PC-3 (cell line): Measurements from ENCODE around the gene CPEB3. TPM values are rescaled to one million over a fixed set of nuclear protein-coding genes. Genes with fewer than 3 reads are reported as not detected.

Source experiments
- ATAC-seq: fragments of 200-7000 bp; cut with Tn5 transposase; 2 replicates; pipeline ENCODE4 v1.9.1; 2020; ENCODE audit warnings: mild to moderate bottlenecking, moderate library complexity
- BruUV-seq: library from RNA; stranded (reverse); fragments of 400-500 nt; replicated peaks from 2 replicates; lab custom pipeline; 2021; lab: Mats Ljungman, UMichigan
- CTCF ChIA-PET: fragments of 300-600 bp; sonication (Branson Sonifier 250); formaldehyde crosslinking; loops from one replicate; lab custom pipeline; 2022; ENCODE audit warnings: antibody characterized with exemption; lab: Charles Lee
- POLR2A ChIA-PET: fragments of 300-600 bp; sonication (Branson Sonifier 250); formaldehyde crosslinking; loops from one replicate; lab custom pipeline; 2022; ENCODE audit warnings: antibody characterized with exemption; ENCODE audit not compliant: unreplicated experiment; lab: Charles Lee
- DNase-seq: peaks from one replicate; pipeline ENCODE4 v3.0.0-alpha.2; 2015
- H2AFZ ChIP-seq: fragments of 300-600 bp; sonication (generic); 2 replicates; pipeline ENCODE4 v1.6.0; 2016; ENCODE audit warnings: antibody characterized with exemption, low read length
- H3F3A ChIP-seq: fragments of 300-600 bp; sonication (generic); one replicate; pipeline ENCODE4 v1.6.0; 2017; ENCODE audit warnings: antibody characterized with exemption, low read length, control low read depth, mild to moderate bottlenecking; ENCODE audit not compliant: unreplicated experiment
- H3K27ac ChIP-seq: fragments of 300-600 bp; sonication (generic); 2 replicates; pipeline ENCODE4 v1.5.1; 2016; ENCODE audit warnings: mild to moderate bottlenecking, low read length
- H3K27me3 ChIP-seq: fragments of 300-600 bp; sonication (generic); 2 replicates; pipeline ENCODE4 v1.6.1; 2016; ENCODE audit warnings: low read length, mixed read lengths
- H3K36me3 ChIP-seq: fragments of 300-600 bp; sonication (generic); 2 replicates; pipeline ENCODE4 v1.6.1; 2016; ENCODE audit warnings: low read depth, mixed run types, low read length, mixed read lengths
- H3K4me1 ChIP-seq: fragments of 300-600 bp; sonication (generic); 2 replicates; pipeline ENCODE4 v1.5.1; 2016; ENCODE audit warnings: low read length; ENCODE audit not compliant: insufficient read depth
- H3K4me2 ChIP-seq: fragments of 300-600 bp; sonication (generic); 2 replicates; pipeline ENCODE4 v1.6.0; 2016; ENCODE audit warnings: low read length
- H3K4me3 ChIP-seq: fragments of 300-600 bp; sonication (generic); 2 replicates; pipeline ENCODE4 v1.5.1; 2016; ENCODE audit warnings: mild to moderate bottlenecking, low read length, mixed read lengths
- H3K79me2 ChIP-seq: fragments of 300-600 bp; sonication (generic); 2 replicates; pipeline ENCODE4 v1.6.1; 2017; ENCODE audit warnings: low read length, mixed read lengths
- H3K9ac ChIP-seq: fragments of 300-600 bp; sonication (generic); 2 replicates; pipeline ENCODE4 v1.6.0; 2016; ENCODE audit warnings: mild to moderate bottlenecking, low read length
- H3K9me2 ChIP-seq: fragments of 300-600 bp; sonication (generic); replicated peaks from 2 replicates; pipeline ENCODE4 v1.6.1; 2016; ENCODE audit warnings: mixed run types, low read length, mixed read lengths
- H3K9me3 ChIP-seq: fragments of 300-600 bp; sonication (generic); 2 replicates; pipeline ENCODE4 v1.6.1; 2016; ENCODE audit warnings: low read length, mixed read lengths
- H4K20me1 ChIP-seq: fragments of 300-600 bp; sonication (generic); 2 replicates; pipeline ENCODE4 v1.6.1; 2016; ENCODE audit warnings: low read length, mixed read lengths
- EZH2 ChIP-seq: fragments of 300-600 bp; sonication (generic); IDR thresholded peaks from one replicate; pipeline ENCODE4 v1.6.1; 2017; ENCODE audit warnings: antibody characterized with exemption, mild to moderate bottlenecking, low read length; ENCODE audit not compliant: unreplicated experiment
- EZH2phosphoT487 ChIP-seq: fragments of 300-600 bp; sonication (generic); IDR thresholded peaks from 2 replicates; pipeline ENCODE4 v1.6.1; 2018; ENCODE audit warnings: mild to moderate bottlenecking, antibody characterized with exemption, low read length, borderline replicate concordance
- intact Hi-C: fragments of 100-400 bp; cut with micrococcal nuclease; formaldehyde crosslinking; loops from 2 replicates; pipeline ENCODE4 v1.9.0; 2023
- total RNA-seq: library from RNA; depleted of rRNA; stranded (reverse); fragments of >200 nt; gene quantifications from 2 replicates; pipeline ENCODE4 v1.2.3, GENCODE V29; 2014
- TF ChIP-seq, protein P1 (sequence below): fragments of 300-600 bp; sonication (generic); conservative IDR thresholded peaks from 2 replicates; pipeline ENCODE4 v1.5.1; 2017; ENCODE audit warnings: antibody characterized with exemption, low read depth, mild to moderate bottlenecking, low read length

CPEB3 gene
- total RNA-seq, 1 experiment from 2014 or later: 0.80 TPM

DNA sequence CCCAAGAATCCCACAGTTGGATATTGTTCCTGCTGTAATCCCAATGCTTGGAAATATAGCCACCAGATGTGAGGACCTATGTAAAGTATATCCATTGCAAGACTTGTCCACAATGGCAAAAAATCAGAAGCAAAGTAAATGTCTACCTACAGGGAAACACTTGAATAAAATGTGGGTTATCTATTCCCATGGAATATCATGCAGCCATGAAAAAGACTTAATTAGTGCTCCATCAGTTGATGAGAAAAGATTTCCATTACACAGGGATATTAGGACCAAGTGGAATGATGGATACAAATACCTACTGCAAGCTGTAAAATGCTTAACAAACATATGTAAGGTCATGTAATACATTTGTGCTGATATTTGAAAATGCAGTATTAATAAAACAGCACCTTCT, 236.1 kb downstream of the CPEB3 start:
- POLR2A ChIA-PET: no interaction called here
- no peak overlapping the region for H3K9ac ChIP-seq
- CTCF ChIA-PET: no interaction called here

DNA sequence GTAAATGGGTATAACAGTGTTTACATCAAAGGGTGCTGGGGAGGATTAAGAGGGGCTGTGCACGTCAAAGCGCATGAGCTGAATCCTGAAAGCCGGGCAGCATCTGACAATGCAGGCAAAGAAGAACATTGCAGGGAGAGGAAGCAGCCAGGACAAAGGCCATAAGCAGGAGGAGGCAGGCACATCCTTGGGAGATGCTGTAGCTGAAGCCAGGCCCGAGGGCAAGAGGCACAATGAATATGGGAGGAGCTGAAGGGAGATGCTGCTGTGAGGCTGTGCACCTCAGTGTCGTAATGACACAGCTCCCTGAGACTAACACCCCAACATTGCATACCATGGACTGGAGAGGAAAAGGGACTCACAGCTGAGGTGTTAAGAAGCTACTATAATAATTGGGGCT, 238.1 kb downstream of the CPEB3 start:
- intact Hi-C loops: no loop called here
- no peaks in the 10 kb centered on the region for H3K79me2 ChIP-seq
- DNase-seq (no peak), ATAC-seq (no peak)
- no peaks in the 10 kb centered on the region for H4K20me1 ChIP-seq
- H3K4me2 ChIP-seq: no peak overlapping the region
- ChIA-PET POLR2A (no interaction called here), CTCF (no interaction called here)
- no peak overlapping the region for H2AFZ ChIP-seq
- no peaks in the 10 kb centered on the region for H3F3A ChIP-seq
- no peaks in the 10 kb centered on the region for H3K9me2 ChIP-seq
- TF ChIP-seq, protein P1, sequence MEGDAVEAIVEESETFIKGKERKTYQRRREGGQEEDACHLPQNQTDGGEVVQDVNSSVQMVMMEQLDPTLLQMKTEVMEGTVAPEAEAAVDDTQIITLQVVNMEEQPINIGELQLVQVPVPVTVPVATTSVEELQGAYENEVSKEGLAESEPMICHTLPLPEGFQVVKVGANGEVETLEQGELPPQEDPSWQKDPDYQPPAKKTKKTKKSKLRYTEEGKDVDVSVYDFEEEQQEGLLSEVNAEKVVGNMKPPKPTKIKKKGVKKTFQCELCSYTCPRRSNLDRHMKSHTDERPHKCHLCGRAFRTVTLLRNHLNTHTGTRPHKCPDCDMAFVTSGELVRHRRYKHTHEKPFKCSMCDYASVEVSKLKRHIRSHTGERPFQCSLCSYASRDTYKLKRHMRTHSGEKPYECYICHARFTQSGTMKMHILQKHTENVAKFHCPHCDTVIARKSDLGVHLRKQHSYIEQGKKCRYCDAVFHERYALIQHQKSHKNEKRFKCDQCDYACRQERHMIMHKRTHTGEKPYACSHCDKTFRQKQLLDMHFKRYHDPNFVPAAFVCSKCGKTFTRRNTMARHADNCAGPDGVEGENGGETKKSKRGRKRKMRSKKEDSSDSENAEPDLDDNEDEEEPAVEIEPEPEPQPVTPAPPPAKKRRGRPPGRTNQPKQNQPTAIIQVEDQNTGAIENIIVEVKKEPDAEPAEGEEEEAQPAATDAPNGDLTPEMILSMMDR: no peak
- TF ChIP-seq EZH2phosphoT487 (no peak), EZH2 (no peak)
- no peaks in the 10 kb centered on the region for H3K27me3 ChIP-seq
- no peak overlapping the region for H3K4me3 ChIP-seq
- no peak overlapping the region for H3K27ac ChIP-seq
- no peak overlapping the region for H3K9ac ChIP-seq
- BruUV-seq: no TSS peak
- H3K4me1 ChIP-seq: no peaks in the 10 kb centered on the region
- H3K9me3 ChIP-seq: no peaks in the 10 kb centered on the region
- no peaks in the 10 kb centered on the region for H3K36me3 ChIP-seq

More for the DNA sequence above, 236.1 kb downstream of the CPEB3 start:
- no peak for TF ChIP-seq EZH2phosphoT487
- TF ChIP-seq EZH2: no peak
- TF ChIP-seq, protein P1: no peak
- Histone ChIP-seq H3K9me2 (no peaks in the 10 kb centered on the region), H3K27me3 (no peaks in the 10 kb centered on the region), H3K27ac (no peak overlapping the region), H3K4me2 (no peak overlapping the region), H3K4me1 (no peaks in the 10 kb centered on the region), H3K79me2 (no peaks in the 10 kb centered on the region), H2AFZ (no peak overlapping the region), H3K9me3 (no peaks in the 10 kb centered on the region), H3K4me3 (no peak overlapping the region), H4K20me1 (no peaks in the 10 kb centered on the region), H3F3A (no peaks in the 10 kb centered on the region), H3K36me3 (no peaks in the 10 kb centered on the region)
- no peak for DNase-seq
- ATAC-seq: no peak
- intact Hi-C loops: no loop called here
- no TSS peak for BruUV-seq

DNA sequence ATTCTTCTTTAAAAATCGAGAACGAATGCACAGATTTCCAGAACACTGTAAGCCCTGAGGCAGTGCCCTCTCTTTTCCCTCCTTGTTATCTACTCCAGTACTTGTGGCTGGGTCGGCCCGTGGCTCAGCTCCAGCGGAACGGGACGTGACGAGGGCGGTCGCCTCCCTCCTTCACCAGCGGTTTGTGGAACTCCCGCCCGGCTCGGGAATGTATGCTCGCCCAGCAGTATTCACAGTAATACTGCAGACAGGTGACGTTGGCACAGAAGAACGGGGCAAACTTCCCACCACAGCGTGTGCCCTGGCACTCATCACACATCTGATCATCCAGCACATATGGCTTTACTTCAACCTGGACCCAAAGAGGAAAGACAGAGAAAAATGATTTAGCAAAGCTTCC, 238.8 kb downstream of the CPEB3 start:
- no TSS peak for BruUV-seq

More for the DNA sequence above, 238.8 kb downstream of the CPEB3 start:
- H3K27ac ChIP-seq: no peak overlapping the region
- no peaks in the 10 kb centered on the region for H3K27me3 ChIP-seq
- no peaks in the 10 kb centered on the region for H3K9me3 ChIP-seq
- no peaks in the 10 kb centered on the region for H3K4me1 ChIP-seq
- no peak overlapping the region for H3K9ac ChIP-seq
- no peak overlapping the region for H3K4me3 ChIP-seq
- POLR2A ChIA-PET: no interaction called here
- H3F3A ChIP-seq: no peaks in the 10 kb centered on the region
- H3K79me2 ChIP-seq: no peaks in the 10 kb centered on the region
- H3K36me3 ChIP-seq: no peaks in the 10 kb centered on the region
- no peak for DNase-seq
- CTCF ChIA-PET: no interaction called here
- TF ChIP-seq, protein P1: no peak
- no peak for TF ChIP-seq EZH2
- TF ChIP-seq EZH2phosphoT487: no peak
- ATAC-seq: no peak
- H4K20me1 ChIP-seq: no peaks in the 10 kb centered on the region
- H2AFZ ChIP-seq: no peak overlapping the region
- intact Hi-C loops: no loop called here
- H3K9me2 ChIP-seq: no peaks in the 10 kb centered on the region
- no peak overlapping the region for H3K4me2 ChIP-seq
